AG08395 (cell line): ENCODE measurements around the gene HNRNPUL1.
A peak's percentile ranks its signal among the peaks of the same experiment; 100 is the strongest.
"Not testable (repeated sequence)": the region's sequence is repeated elsewhere in the genome, so short reads cannot be mapped to it uniquely, and the experiment has no call there.

Source experiments
- DNase-seq: peaks from one replicate; pipeline ENCODE4 v3.0.0; 2012; ENCODE audit warnings: mixed read lengths, low spot score

Gene HNRNPUL1

DNA sequence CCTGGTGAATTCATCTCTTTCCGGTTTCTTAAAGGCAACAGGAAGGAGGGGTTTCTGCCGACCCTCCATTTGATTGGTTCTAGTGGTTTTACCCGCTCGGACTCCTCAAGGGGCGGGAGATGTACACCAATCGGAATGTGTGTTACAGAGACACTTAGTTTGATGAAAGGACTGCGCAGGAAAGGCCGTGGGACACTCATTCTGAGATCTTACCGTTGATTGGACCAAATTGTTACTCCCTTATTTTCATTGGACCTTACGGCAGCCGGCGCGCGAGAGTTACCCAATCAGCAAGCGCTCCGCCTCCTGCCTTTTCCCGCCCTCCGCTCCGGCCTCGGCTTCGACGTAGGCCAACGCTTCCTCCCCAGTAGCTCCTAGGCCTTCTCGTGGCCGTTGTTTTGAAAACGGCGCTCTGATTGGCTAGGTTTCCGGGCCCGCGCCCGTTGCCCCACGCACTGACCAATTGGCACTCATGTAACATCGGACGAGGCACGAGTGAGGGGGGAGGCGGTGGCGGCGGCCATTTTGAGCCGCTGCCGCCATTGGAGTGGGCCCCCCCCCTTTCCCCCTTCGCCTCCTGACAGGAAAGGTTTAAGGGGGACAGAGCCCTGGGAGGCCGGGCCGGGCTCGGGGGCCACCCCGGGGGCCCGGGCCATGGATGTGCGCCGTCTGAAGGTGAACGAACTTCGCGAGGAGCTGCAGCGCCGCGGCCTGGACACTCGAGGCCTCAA, at the start of gene HNRNPUL1:
Gene HNRNPUL1 (plus strand): TSS at position 523 of the 731 bp plus-strand sequence. CDS start 132 bp downstream, at position 655.
- peak; percentile 100 for DNase-seq

DNA sequence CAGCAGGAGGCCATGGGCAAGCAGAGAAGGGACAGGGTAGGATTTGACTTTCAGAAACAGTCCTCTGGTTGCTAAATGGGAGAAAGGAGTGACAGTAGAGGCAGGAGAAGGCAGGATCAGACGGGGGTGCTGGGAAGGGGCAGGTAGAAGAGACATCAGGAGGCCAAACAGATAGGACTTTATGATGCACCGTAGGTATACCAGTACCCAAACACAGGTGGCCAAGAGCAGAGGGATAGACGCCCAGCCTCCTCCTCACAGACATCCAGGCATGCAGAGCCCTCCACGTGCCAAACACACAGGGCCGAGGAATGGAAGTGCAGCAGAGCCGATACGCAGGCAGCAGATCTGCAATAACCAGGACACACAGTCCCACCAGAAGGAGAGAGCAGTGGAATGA, 46.4 kb upstream of the HNRNPUL1 start:
- no peak for DNase-seq

- no peak for DNase-seq
Observed at GRCh38 chr19:41218249-41218614, 45.9 kb upstream of the HNRNPUL1 start.

- peak; percentile 88 for DNase-seq
Observed at GRCh38 chr19:41218615-41219507, 45.3 kb upstream of the HNRNPUL1 start, which contains the start of gene AXL. Gene AXL (plus strand): TSS chr19:41219223. CDS start chr19:41219393, 170 bp downstream.

DNA sequence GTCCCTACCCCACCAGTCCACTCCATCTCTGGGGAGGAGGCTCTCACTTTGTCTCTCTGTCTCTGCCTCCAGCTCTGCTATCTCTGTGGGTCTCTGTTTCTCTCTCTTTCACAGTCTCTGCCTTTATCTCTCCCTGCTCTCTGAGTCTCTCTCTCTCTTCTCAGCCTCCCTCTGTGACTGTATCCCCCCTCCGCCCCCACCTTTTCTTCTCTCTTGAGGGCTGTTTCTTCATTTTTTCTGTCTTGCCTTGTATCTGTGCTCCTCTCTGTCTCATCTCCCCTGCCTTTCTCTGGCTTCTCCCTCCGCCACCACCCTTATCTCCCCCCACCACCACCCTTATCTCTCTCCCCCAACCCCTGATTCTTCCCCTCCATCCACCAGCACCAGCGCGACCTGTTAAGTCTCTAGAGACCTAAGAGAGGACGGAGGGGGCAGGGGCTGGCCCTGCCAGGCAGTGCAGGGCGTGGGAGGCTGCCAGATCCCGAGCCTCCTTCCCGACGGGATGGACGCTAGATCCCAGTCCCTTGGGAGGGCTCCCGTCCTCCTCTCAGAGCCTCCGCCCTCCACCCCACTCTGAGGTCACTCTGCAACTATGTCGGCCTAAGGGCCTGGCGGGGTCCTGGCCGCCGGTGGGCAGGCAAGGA, 44.1 kb upstream of the HNRNPUL1 start:
- DNase-seq = peak; percentile 72

DNA sequence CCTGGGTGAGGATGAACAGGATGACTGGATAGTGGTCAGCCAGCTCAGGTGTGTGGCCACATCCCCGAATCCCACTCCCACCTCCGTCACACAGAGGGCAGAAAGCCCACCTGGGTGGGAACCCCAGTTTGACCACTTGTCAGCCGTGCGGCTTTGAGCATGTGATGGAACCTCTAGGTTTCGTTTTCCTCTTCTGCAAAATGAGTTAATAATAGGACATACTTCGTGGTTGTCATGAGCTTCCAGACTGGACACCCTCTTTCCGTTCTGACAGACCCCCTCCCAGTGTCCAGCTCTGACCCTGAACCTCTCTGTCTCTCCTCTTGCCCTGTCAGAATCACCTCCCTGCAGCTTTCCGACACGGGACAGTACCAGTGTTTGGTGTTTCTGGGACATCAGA, 43.4 kb upstream of the HNRNPUL1 start:
- DNase-seq = no peak

DNA sequence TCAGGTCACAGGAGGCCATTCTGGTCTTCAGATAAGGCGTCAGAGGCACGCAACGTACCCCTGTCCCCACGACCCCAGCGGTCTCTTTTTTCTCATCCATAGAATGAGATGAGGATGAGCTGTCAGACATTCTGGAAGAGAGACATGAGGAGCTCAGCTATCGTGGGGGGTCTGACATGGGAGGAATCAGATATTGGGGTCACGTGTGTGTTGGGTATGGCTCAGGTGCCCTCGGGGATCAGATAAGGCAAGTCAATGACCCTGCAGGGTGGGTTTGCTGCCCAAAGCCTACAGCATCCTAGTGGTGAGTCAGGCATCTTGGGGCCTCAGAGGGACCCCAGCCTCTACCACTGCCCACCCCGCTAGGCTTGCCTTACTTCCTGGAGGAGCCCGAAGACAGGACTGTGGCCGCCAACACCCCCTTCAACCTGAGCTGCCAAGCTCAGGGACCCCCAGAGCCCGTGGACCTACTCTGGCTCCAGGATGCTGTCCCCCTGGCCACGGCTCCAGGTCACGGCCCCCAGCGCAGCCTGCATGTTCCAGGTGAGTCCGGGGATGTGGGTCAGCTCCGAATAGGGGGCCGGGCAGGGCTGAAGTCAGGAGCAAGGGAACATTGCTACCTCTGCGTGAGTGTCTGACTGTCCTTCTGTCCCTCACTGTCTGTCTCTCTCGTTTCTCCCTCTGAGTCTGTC, 42.5 kb upstream of the HNRNPUL1 start:
- no peak for DNase-seq

DNA sequence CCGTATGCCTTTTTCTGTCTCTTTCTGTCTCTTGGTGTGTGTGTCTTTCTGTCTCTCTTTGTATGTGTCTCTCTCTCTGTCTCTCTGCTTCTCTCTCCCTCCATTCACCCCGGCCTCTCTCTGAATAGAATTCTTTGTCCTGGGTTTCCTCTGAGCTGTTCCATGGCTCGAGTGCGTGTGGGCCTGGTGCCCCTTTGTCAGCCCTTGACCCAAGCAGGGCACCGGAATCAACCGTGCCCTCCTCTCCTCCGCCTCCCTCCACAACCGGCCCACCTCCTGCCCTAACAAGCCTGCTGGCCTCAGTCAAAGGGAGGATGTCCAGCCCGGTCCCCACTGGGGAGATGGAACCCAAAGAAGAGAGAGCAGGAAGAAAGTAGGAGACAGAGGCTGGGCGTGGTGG, 41.9 kb upstream of the HNRNPUL1 start:
- DNase-seq = no peak

- DNase-seq = peak; percentile 80
Observed at GRCh38 chr19:41223431-41224234, 40.5 kb upstream of the HNRNPUL1 start.

GRCh38 chr19:41224632-41225031, 39.5 kb upstream of the HNRNPUL1 start:
- DNase-seq = no peak

DNA sequence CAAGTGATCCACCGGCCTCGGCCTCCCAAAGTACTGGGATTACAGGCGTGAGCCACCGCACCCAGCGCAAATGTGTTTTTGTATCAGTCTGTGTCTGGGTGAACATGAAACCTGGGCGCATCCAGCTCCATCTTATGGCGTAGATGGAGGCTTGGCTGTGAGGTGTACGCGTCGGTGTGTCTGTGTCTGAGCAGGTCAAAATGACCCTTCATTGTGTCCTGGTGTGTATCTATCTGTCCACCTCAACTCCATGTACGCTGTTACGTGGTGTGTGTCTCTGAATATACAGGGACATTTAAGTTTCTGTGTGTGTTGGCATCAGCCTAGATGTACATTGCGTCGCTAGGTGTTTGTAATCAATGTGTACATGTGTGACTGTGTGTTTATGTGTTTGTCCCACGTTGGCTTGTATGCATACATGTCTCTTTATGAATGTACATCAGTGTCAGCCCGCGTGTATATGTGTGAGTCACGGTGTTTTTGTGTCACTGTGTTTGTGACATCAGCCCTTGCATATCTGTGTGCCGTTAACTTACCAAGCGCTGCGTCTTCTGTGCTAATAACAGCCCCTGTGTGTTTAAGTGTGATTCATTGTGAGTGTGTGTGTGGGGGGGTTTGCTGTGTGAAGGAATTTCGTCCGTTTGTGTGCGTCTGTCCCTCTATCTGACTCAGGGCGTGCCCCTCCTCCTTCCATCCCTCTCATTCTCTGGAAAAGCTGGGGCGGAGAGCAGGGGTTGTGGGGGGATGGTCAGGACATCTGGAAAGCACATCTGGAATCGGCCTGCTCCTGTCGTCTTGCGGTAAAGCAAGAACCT, 38.7 kb upstream of the HNRNPUL1 start:
- peak; percentile 94 for DNase-seq

DNA sequence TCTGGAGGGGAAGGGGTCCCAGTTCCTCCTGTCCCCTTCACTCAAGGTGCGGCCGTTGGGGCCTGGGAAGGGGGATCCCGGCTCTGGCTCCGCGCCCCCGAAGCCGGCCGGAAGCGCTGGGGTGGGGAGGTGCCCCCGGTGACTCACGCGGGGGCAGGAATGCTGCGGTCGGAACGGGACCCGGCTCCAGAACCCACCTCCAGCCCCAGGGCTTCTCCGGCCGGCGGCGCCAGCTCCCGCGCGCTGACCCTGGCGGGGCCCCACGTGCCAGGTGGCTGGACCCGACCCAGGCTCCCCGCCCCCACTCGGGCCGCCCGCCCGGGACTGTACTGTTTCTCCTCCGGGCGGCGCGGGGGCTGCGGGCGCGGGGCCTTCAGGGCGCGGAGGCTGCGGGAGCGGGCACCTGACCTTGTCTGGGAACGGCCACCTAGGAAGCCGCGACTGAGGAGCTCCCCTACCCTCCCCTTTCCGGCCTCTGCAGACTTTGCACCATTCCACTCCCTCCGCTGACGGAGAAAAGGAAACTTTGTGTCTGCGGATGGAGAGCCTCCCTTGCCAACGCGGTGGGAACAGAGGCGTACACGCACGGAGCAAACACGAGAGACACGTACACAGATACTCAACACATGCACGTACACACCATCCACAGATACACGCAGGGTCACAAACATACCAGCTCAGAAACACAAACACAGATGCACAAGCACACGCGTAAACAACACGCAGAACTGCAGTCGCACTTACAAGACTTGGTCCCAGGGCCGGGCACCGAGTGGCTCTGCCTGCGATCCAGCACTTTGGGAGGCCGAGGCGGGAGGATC, 37.9 kb upstream of the HNRNPUL1 start:
- peak; percentile 92 for DNase-seq

GRCh38 chr19:41226874-41227390, 37.2 kb upstream of the HNRNPUL1 start:
- no peak for DNase-seq

DNA sequence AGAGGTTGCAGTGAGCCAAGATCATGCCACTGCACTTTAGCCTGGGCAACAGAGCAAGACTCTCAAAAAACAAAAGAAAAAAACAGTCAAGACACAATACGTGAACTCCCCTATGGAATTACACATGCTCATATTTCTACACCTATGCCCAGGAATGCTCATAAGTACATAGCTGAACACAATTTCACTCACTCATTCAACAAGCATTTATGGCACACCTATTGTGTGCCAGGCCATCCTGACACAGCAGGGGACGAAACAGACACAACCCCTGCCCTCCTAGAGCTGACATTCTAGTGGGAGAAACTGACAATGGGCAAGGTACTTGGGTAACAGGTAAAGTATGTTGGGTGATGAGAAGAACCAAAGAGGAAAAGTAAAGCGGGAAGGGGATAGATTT, 35.7 kb upstream of the HNRNPUL1 start:
- DNase-seq = no peak

DNA sequence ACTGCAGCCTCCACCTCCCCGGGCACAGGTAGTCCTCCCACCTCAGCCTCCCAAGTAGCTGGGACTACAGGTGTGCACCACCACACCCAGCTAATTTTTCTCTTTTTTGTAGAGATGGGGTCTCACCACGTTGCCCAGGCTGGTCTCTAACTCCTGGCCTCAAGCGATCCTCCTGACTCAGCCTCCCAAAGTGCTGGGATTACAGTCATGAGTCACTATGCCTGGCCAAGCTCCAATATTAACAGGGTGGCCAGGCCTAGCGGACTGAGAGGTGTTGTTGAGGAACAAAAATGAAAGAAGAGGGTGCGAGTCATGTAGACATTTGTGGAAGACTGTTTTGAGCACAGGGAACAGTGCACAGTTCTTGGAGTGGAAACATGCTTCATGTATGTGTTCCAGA, 34.8 kb upstream of the HNRNPUL1 start:
- not testable (repeated sequence) for DNase-seq

DNA sequence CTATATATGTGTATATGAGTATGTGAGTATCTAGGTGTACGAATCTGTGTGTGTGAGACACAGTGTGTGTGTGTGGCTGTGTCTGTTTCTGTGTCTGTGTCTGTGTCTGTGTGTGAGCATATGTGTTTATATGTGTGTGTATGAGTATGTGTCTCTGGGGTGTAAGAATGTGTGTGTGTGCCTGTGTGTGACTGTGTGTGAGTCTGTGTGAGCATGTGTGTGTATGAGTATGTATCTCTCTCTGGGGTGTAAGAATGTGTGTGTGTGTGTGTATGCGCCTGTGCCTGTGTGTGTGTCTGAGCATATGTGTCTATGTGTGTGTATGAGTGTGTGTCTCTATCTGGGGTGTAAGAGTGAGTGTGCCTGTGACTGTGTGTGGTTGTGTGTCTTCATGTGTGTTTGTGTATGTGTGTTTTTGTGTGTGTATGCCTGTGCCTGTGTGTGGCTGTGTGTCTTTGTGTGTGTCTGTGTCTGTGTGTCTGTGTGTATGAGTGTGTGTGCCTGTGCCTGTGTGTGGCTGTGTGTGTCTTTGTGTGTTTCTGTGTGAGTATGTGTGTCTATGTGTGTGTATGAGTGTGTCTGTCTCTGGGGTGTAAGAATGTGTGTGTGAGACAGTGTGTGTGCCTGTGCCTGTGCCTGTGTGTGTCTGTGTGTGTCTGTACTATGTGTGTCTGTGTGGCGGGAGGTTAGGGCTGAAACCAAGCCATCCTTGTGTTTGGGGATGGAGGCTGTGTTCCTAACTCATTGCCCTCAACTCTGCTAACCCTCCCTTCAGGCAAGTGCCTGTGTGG, 33.9 kb upstream of the HNRNPUL1 start:
- DNase-seq = no peak

DNA sequence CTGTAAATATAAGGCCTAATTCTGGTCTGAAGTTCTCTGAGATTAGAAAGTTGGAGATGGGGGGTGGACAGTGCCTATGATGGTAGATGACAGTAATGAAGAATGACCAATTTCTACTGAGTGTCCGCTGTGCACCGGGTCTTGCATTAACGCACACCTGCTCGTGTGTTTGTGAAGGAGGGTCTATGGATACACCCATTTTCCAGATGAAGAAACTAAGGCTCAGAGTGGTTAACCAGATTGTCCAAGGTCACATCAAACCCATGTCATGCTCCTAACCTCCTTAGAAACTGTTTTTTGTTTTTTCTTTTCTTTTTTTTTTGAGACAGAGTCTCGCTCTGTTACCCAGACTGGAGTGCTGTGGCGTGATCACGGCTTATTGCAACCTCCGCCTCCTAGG, 31.5 kb upstream of the HNRNPUL1 start:
- no peak for DNase-seq

GRCh38 chr19:41233748-41234240, 30.4 kb upstream of the HNRNPUL1 start:
- DNase-seq = no peak
